Choroid plexus epithelial cell (primary cell): ENCODE measurements around the gene CREB5.
"Not testable (repeated sequence)": the region's sequence is repeated elsewhere in the genome, so short reads cannot be mapped to it uniquely, and the experiment has no call there.

ENCODE experiments used
- DNase-seq: peaks from one replicate; pipeline ENCODE4 v3.0.0-alpha.2; 2010; ENCODE audit warnings: low read depth
- H3K4me3 ChIP-seq: 2 replicates; pipeline ENCODE4 v1.5.1; 2011; ENCODE audit warnings: low read depth, mild to moderate bottlenecking, control low read depth, low read length, moderate library complexity
- CTCF ChIP-seq: conservative IDR thresholded peaks from 2 replicates; pipeline ENCODE4 v1.5.1; 2011; ENCODE audit warnings: low read depth, mild to moderate bottlenecking, control low read depth, inconsistent platforms, low read length, moderate library complexity

The CREB5 gene

GRCh38 chr7:28815928-28816373, 403.6 kb downstream of the CREB5 start:
- no peak for TF ChIP-seq CTCF
- H3K4me3 ChIP-seq: no peak overlapping the region
- no peak for DNase-seq

- H3K4me3 ChIP-seq: no peak overlapping the region
- no peak for TF ChIP-seq CTCF
- no peak for DNase-seq
Measured at GRCh38 chr7:28818996-28819395, 406.7 kb downstream of the CREB5 start.

- no peak overlapping the region for H3K4me3 ChIP-seq
- DNase-seq: no peak
- TF ChIP-seq CTCF: no peak
Measured at GRCh38 chr7:28823582-28823981, 411.3 kb downstream of the CREB5 start.

- H3K4me3 ChIP-seq, DNase-seq: not testable (repeated sequence)
Measured at GRCh38 chr7:28825817-28826448, 413.6 kb downstream of the CREB5 start.

GRCh38 chr7:28830846-28831245, 418.5 kb downstream of the CREB5 start:
- H3K4me3 ChIP-seq: no peak overlapping the region
- DNase-seq: no peak
- TF ChIP-seq CTCF: no peak

- no peak for DNase-seq
- no peak for TF ChIP-seq CTCF
- H3K4me3 ChIP-seq: no peak overlapping the region
Measured at GRCh38 chr7:28832669-28833068, 420.4 kb downstream of the CREB5 start.

- peak; percentile 75 for DNase-seq
- no peak overlapping the region for H3K4me3 ChIP-seq
- TF ChIP-seq CTCF: no peak
Measured at GRCh38 chr7:28835800-28836199, 423.5 kb downstream of the CREB5 start.
